Common myeloid progenitor, CD34-positive (primary cell): ENCODE data around the gene WDR54.
"Not testable (repeated sequence)": the region's sequence is repeated elsewhere in the genome, so short reads cannot be mapped to it uniquely, and the experiment has no call there.

ENCODE experiments used
- CTCF ChIA-PET: fragments of 350-600 bp; sonication (Branson Sonifier 250); formaldehyde crosslinking; loops from one replicate; lab custom pipeline; 2021; ENCODE audit warnings: antibody characterized with exemption; lab: Charles Lee
- POLR2A ChIA-PET: fragments of 350-600 bp; sonication (Branson Sonifier 250); formaldehyde crosslinking; loops from one replicate; lab custom pipeline; 2021; ENCODE audit warnings: antibody characterized with exemption; lab: Charles Lee
- DNase-seq, 3 donors: peaks; one replicate each; pipeline versions ENCODE4 v3.0.0 to v3.0.0-alpha.2; 2013
- H3K27ac ChIP-seq, 2 experiments: 1 replicate in 1 of 2; 2 replicates in 1 of 2; pipeline ENCODE4 v1.7.0; 2013; ENCODE audit warnings: inconsistent platforms in 2 of 2, low read length in 2 of 2, mild to moderate bottlenecking in 2 of 2, low read depth in 1 of 2, moderate library complexity in 1 of 2; ENCODE audit not compliant: severe bottlenecking in 2 of 2, insufficient read depth in 1 of 2, poor library complexity in 1 of 2
- H3K27me3 ChIP-seq, 5 experiments: replicated peaks in 2 of 5; 1 replicate in 3 of 5; 2 replicates in 2 of 5; pipeline versions ENCODE4 v1.6.1 to v1.7.0; 2013; ENCODE audit warnings: low read length in 4 of 5, mild to moderate bottlenecking in 2 of 5, moderate library complexity in 2 of 5, inconsistent platforms in 1 of 5; ENCODE audit not compliant: insufficient read depth in 5 of 5, control insufficient read depth in 4 of 5
- H3K36me3 ChIP-seq, 4 experiments: 1 replicate in 2 of 4; 2 replicates in 2 of 4; pipeline versions ENCODE4 v1.6.1 to v1.7.0; 2013; ENCODE audit warnings: low read length in 3 of 4, control low read depth in 1 of 4, mild to moderate bottlenecking in 1 of 4; ENCODE audit not compliant: control insufficient read depth in 4 of 4, insufficient read depth in 4 of 4
- H3K4me1 ChIP-seq, 4 experiments: 1 replicate in 3 of 4; 2 replicates in 1 of 4; pipeline versions ENCODE4 v1.6.1 to v1.7.1; 2013; ENCODE audit warnings: low read length in 3 of 4, mild to moderate bottlenecking in 3 of 4, control low read depth in 1 of 4, inconsistent platforms in 1 of 4, moderate library complexity in 1 of 4; ENCODE audit not compliant: control insufficient read depth in 4 of 4, insufficient read depth in 4 of 4; ENCODE audit errors: control extremely low read depth in 1 of 4
- H3K4me3 ChIP-seq, 7 experiments: 1 replicate in 4 of 7; 2 replicates in 3 of 7; pipeline versions ENCODE4 v1.5.1 to v1.7.0; 2013; ENCODE audit warnings: mild to moderate bottlenecking in 7 of 7, low read length in 6 of 7, moderate library complexity in 6 of 7, inconsistent platforms in 2 of 7, low read depth in 2 of 7, control low read depth in 1 of 7; ENCODE audit not compliant: insufficient read depth in 4 of 7, control insufficient read depth in 1 of 7; ENCODE audit errors: extremely low read depth in 1 of 7
- H3K9me3 ChIP-seq, 5 experiments: 1 replicate in 4 of 5; 2 replicates in 1 of 5; pipeline versions ENCODE4 v1.6.1 to v1.7.1; 2013; ENCODE audit warnings: low read length in 4 of 5, mild to moderate bottlenecking in 2 of 5, inconsistent platforms in 1 of 5, low read depth in 1 of 5, moderate library complexity in 1 of 5; ENCODE audit not compliant: control insufficient read depth in 4 of 5, insufficient read depth in 2 of 5; ENCODE audit errors: control extremely low read depth in 1 of 5
- WGBS: methylation state at CpG from one replicate; pipeline ENCODE4 v1.1.5; 2013; ENCODE audit not compliant: insufficient coverage; 5-methylcytosine and 5-hydroxymethylcytosine counted together

The WDR54 gene

DNA sequence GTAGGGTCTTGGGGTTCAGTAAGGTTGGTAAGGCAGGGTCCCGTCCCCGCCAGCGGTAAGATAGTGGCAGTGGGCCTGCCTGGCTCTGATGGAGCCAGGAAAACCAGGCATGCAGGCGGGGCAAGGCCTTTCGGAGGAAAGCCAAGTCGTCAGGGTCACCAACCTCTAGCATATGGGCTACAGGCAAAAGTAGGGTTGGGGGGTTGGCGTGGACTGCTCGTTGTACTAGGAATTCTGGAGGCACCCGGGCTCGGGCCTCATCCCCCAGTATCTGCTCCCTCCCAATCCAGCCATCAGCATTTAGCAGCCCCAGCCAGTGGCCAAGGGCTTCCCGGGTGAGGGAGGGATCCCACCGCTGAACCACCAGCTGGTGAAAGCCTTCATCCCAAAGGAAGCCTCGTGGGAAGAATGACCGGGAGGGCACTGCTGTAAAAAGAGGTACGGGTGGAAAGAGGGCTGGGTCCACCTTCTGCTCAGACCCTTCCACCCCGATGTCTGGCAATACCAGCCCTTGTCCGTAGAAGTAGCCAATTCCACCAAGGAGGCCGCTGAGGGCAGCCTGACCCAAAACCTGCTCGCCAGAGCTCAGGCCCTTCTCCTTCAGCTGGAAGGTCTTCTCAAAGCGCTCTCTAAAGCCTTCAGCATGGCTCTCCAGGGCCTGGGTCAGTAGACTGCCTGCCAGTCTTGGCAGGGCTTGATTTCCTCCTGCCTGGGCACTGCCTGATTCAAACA lies 40.7 kb downstream of the WDR54 start:
- ChIA-PET POLR2A (no interaction called here), CTCF (interaction anchor here (1.0 to 8.2 kb wide), 6 partner anchors 19 to 73 kb away, joined by 3 to 59 read pairs (median 4); partner anchors contain the start of genes CCDC142 and TTC31)
- H3K27ac ChIP-seq: no peak overlapping the region
- WGBS: 97% methylated on average over 16 of the region's 20 CpGs
- H3K36me3 ChIP-seq: peaks cover 4 to 27% (median 19%) of the 10 kb centered on the region in 4 experiments
- H3K4me3 ChIP-seq: no peak overlapping the region
- DNase-seq: no peak
- H3K4me1 ChIP-seq: peaks cover 5 to 32% (median 20%) of the 10 kb centered on the region in 4 experiments
- no peaks in the 10 kb centered on the region for H3K9me3 ChIP-seq
- H3K27me3 ChIP-seq: no peaks in the 10 kb centered on the region

DNA sequence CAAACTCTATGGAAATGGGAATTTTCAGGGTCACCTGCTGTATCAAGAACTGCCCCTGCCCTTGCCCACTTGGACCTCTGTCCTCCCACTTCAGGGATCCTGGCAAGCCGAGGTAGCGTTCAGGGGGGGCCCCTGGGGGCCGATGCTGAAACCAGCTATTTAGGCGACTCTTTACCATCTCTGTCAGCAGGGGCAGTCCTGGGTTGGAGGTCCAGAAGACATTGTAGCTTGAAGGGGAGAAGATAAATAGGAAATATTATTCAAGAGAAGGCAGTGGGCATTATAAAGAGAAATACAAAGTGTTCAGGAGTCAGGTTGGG lies 41.2 kb downstream of the WDR54 start:
- ChIA-PET POLR2A (no interaction called here), CTCF (interaction anchor here (1.0 kb wide), 1 partner anchor 73 kb away, joined by 3 read pairs; no protein-coding TSS in a partner anchor)
- peaks cover 4 to 27% (median 19%) of the 10 kb centered on the region in 4 experiments for H3K36me3 ChIP-seq
- H3K27me3 ChIP-seq: no peaks in the 10 kb centered on the region
- H3K4me3 ChIP-seq: no peak overlapping the region
- peaks cover 5 to 27% (median 20%) of the 10 kb centered on the region in 4 experiments for H3K4me1 ChIP-seq
- no peaks in the 10 kb centered on the region for H3K9me3 ChIP-seq
- H3K27ac ChIP-seq: no peak overlapping the region
- WGBS: no CpG with 5 or more reads among the region's 4 CpGs
- no peak for DNase-seq

DNA sequence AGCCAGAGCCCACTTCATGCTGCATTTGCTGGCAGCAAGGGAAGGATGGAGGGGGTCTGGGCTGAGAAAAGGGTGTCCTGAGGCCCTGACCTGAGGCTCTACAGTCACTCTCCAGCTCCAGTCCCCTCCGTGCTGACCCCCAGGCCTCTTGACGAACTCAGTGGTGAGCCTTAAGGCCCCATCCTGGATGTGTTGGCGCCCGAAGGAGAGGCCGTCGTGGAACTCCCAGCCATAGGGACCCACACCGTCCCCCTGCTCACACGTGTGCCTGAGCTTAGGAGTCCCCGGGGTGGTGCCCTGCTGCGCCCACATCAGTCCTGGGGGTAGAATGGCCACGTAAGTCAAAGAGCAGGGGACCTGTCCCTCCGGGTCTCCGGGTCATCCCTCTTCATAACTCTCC lies 42.9 kb downstream of the WDR54 start:
- ChIA-PET POLR2A (no interaction called here), CTCF (interaction anchor here (0.6 to 2.3 kb wide), 8 partner anchors 10 to 125 kb away, joined by 3 to 7 read pairs (median 3); partner anchors contain the start of gene INO80B)
- Histone ChIP-seq H3K27me3 (no peaks in the 10 kb centered on the region), H3K4me3 (peak overlapping the region; percentile 65 to 85 (median 79)), H3K9me3 (no peaks in the 10 kb centered on the region), H3K36me3 (peaks cover 4 to 27% (median 19%) of the 10 kb centered on the region in 4 experiments), H3K4me1 (peaks cover 5 to 16% (median 14%) of the 10 kb centered on the region in 4 experiments), H3K27ac (peak overlapping the region; percentile 33 to 80)
- DNase-seq: no peak
- WGBS: 13% methylated on average over 12 of the region's 13 CpGs

DNA sequence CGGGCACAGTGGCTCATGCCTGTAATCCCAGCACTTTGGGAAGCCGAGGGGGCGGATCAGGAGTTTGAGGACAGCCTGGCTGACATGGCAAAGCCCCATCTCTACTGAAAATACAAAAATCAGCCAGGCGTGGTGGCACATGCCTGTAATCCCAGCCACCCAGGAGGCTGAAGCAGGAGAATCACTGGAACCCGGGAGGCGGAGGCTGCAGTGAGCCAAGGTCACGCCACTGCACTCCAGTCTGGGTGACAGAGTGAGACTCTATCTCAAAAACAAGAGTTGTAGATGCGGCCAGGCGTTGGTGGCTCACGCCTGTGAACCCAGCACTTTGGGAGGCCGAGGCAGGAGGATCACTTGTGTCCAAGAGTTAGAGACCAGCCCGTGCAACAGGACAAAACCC lies 49.2 kb downstream of the WDR54 start:
- not testable (repeated sequence) for DNase-seq, H3K27me3 ChIP-seq, H3K4me3 ChIP-seq, H3K9me3 ChIP-seq
- CTCF ChIA-PET: interaction anchor here (1.5 kb wide), 1 partner anchor 62 kb away, joined by 5 read pairs; no protein-coding TSS in a partner anchor
- Histone ChIP-seq H3K4me1 (peaks cover 12 to 34% (median 25%) of the 10 kb centered on the region in 4 experiments), H3K36me3 (peaks cover 0 to 16% (median 15%) of the 10 kb centered on the region in 4 experiments), H3K27ac (peak overlapping the region in 1 of 2 experiments; percentile 84)
- POLR2A ChIA-PET: interaction anchor here (2.9 kb wide), 1 partner anchor 12 kb away, joined by 12 read pairs; the partner anchor contains the start of gene WBP1
- WGBS: 99% methylated on average over 9 of the region's 12 CpGs

DNA sequence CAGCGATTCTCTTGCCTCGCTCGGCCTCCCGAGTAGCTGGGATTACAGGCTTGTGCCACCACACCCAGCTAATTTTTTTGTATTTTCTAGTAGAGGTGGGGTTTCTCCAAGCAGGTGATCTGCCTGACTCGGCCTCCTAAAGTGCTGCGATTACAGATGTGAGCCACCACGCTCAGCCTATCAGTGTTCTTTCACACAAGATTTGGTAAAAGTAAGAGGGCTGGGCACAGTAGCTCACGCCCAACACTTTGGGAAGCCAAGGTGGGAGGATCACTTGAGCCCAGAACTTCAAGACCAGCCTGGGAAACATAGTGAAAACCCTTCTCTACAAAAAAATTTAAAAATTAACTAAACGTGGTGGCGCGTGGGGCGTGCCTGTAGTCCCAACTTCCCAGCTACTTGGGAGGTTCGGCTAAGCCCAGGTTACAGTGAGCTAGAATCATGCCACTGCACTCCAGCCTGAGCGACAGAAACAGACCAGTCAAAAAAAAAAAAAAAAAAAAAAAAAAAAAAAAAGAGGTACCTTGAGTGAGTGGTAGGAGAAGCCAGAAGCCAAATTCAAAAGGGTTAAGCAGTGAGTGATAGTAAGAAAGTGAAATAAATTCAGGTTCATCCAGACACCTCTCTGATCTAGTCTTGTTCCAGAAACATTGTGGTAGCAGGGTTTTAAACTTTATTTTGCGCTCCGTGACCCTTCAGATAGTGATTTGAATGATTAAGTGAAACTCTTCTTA lies 50.0 kb downstream of the WDR54 start:
- ChIA-PET CTCF (interaction anchor here (0.8 to 1.5 kb wide), 2 partner anchors 51 to 61 kb away, joined by 3 to 5 read pairs; no protein-coding TSS in a partner anchor), POLR2A (interaction anchor here (1.3 to 2.9 kb wide), 2 partner anchors 13 to 17 kb away, joined by 4 to 12 read pairs; partner anchors contain the start of genes INO80B and WBP1)
- 97% methylated on average over 3 of the region's 16 CpGs for WGBS

DNA sequence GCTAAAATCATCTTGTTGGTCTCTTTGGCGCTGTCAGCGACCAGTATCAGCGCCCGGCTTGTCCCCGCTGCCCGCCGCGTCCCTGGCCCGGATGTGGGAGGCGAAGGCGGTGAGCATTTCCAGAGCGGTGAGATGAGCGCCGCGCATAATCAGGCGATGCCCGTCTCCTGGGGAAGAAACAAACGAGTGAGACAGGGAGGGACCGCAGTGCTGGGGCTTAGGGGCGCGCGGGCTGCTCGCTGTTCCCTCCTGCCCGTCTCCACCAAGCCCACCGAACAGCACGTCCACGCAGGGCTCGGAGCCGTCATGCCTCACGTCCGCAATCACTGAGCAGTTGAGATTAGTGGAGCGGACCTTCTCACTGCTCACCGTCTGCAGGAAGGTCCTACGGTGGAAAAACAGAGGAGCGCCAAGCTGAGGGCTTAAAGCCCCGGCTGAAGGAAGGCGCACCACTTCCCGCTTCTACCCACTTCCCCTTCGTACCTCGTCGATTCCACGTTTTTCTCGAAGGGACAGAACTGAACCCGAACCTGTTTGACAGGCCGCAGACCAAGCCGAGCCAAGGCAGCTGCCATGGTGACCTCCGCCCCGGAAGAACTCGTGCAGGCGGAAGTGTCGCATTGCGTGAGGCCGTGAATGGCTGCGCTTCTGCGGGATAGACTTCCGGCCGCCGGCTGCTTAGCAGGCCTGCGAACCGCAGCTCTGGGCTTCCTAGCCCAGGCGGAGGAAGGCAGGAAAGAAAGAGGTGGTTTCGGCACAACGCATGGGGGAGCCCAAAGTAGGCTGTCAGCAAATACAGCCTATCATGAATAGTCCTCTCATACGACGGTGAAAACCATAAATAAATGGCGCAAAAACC lies 50.8 kb downstream of the WDR54 start, which contains the start of gene MRPL53:
MRPL53 (minus strand) TSS at position 595 of the 859 bp plus-strand sequence; CDS start at position 575, 20 bp downstream.
- WGBS: 0% methylated on average over 65 of the region's 66 CpGs
- peaks cover 0 to 24% (median 19%) of the 10 kb centered on the region in 4 experiments for H3K36me3 ChIP-seq
- peak within 1 kb of the TSS; percentile 78 to 84 for H3K27ac ChIP-seq
- DNase-seq: peak; percentile 98 to 99 (median 99)
- no peaks in the 10 kb centered on the region for H3K27me3 ChIP-seq
- peaks cover 7 to 35% (median 21%) of the 10 kb centered on the region in 4 experiments for H3K4me1 ChIP-seq
- CTCF ChIA-PET: interaction anchor here (0.7 to 3.9 kb wide), 12 partner anchors 11 to 222 kb away, joined by 3 to 39 read pairs (median 4); partner anchors contain the start of genes CCDC142, INO80B, TTC31 and WBP1
- H3K9me3 ChIP-seq: no peaks in the 10 kb centered on the region
- POLR2A ChIA-PET: interaction anchor here (0.6 to 2.9 kb wide), 4 partner anchors 9 to 82 kb away, joined by 3 to 13 read pairs (median 8); partner anchors contain the start of genes CCDC142, INO80B, TTC31 and WBP1
- H3K4me3 ChIP-seq: peak within 1 kb of the TSS; percentile 40 to 93 (median 87)

More for the DNA sequence above, 50.0 kb downstream of the WDR54 start:
- Histone ChIP-seq H3K9me3 (no peaks in the 10 kb centered on the region), H3K36me3 (peaks cover 0 to 21% (median 17%) of the 10 kb centered on the region in 4 experiments), H3K27ac (peak overlapping the region; percentile 78 to 84), H3K4me3 (peak overlapping the region; percentile 40 to 93 (median 87)), H3K4me1 (peaks cover 7 to 29% (median 21%) of the 10 kb centered on the region in 4 experiments), H3K27me3 (no peaks in the 10 kb centered on the region)
- DNase-seq: no peak
